Lower leg skin (tissue), 4 donors: ENCODE results near the gene MET. TPM values are rescaled to one million over a fixed set of nuclear protein-coding genes. Genes with fewer than 3 reads are reported as not detected.
"Not testable (repeated sequence)": the region's sequence is repeated elsewhere in the genome, so short reads cannot be mapped to it uniquely, and the experiment has no call there.

ENCODE experiments used
- DNase-seq, 2 donors: peaks; one replicate each; pipeline ENCODE4 v3.0.0-alpha.2; 2019; ENCODE audit warnings: low spot score in 2 of 2
- H3K4me3 ChIP-seq: fragments of 200-600 bp; sonication (generic); 2 replicates; pipeline ENCODE4 v1.5.1; 2017; ENCODE audit warnings: mild to moderate bottlenecking, low read depth; ENCODE audit not compliant: poor library complexity, severe bottlenecking
- POLR2A ChIP-seq, 2 donors: fragments of 450-650 bp; IDR thresholded peaks; one replicate each; pipeline ENCODE4 v1.6.1; 2016 to 2017; ENCODE audit warnings: antibody characterized with exemption in 2 of 2, mild to moderate bottlenecking in 1 of 2, moderate library complexity in 1 of 2
- WGBS, 2 donors: methylation state at CpG; one replicate each; pipeline ENCODE4 v1.1.5; 2018; 5-methylcytosine and 5-hydroxymethylcytosine counted together
- intact Hi-C: fragments of 100-400 bp; cut with DNase I; formaldehyde crosslinking; loops from one replicate; pipeline ENCODE4 v1.15.0; 2023; ENCODE audit warnings: low total_unique reads
- total RNA-seq, 4 donors: library from RNA; depleted of rRNA; stranded (reverse); fragments of >200 nt; gene quantifications; one replicate each; pipeline ENCODE4 v1.1.0, GENCODE V29; 2016
- TF ChIP-seq, protein P1 (sequence below), 3 donors: fragments of 450-650 bp; IDR thresholded peaks; one replicate each; pipeline ENCODE4 v1.5.1; 2016; ENCODE audit warnings: antibody characterized with exemption in 3 of 3, mild to moderate bottlenecking in 3 of 3, moderate library complexity in 2 of 3

The MET gene
- total RNA-seq, 4 donors from 2014 or later: 15.8 to 28.2 (median 24.5) TPM

DNA sequence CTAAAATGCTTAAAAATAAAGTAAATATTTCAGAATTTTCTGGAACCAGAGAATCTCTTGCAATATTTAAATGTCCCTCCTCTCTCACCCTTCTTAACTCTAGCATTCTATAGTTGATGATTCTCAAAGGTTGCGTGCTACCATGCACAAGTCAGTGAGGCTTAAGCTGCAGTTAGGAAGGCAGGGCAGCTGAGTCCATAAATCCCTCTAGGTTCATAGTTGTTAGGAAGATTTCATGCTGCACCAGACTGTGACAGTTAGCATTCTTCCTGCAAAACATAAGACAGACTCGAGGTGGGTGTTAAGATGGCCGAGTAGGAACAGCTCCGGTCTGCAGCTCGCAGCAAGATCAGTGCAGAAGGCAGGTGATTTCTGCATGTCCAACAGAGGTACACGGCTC lies 70.6 kb downstream of the MET start:
- intact Hi-C loops: no loop called here
- WGBS, 2 donors: 90 to 92% methylated on average over 6 of the region's 6 CpGs
- no peak for TF ChIP-seq POLR2A (IDR thresholded peaks at IDR 0.05)
- TF ChIP-seq, protein P1, sequence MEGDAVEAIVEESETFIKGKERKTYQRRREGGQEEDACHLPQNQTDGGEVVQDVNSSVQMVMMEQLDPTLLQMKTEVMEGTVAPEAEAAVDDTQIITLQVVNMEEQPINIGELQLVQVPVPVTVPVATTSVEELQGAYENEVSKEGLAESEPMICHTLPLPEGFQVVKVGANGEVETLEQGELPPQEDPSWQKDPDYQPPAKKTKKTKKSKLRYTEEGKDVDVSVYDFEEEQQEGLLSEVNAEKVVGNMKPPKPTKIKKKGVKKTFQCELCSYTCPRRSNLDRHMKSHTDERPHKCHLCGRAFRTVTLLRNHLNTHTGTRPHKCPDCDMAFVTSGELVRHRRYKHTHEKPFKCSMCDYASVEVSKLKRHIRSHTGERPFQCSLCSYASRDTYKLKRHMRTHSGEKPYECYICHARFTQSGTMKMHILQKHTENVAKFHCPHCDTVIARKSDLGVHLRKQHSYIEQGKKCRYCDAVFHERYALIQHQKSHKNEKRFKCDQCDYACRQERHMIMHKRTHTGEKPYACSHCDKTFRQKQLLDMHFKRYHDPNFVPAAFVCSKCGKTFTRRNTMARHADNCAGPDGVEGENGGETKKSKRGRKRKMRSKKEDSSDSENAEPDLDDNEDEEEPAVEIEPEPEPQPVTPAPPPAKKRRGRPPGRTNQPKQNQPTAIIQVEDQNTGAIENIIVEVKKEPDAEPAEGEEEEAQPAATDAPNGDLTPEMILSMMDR (IDR thresholded peaks at IDR 0.05): no peak
- H3K4me3 ChIP-seq: no peak overlapping the region
- no peak for DNase-seq

DNA sequence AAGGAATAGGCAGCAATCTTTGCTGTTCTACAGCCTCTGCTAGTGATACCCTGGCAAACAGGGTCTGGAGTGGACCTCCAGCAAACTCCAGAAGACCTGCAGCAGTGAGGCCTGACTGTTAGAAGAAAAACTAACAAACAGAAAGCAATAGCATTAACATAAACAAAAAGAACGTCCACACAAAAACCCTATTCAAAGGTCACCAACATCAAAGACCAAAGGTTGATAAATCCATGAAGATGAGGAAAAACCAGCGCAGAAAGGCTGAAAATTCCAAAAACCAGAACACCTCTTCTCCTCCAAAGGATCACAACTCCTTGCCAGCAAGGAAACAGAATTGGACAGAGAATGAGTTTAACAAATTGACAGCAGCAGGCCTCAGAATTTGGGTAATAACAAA lies 71.8 kb downstream of the MET start:
- 82 to 94% methylated on average over 2 of the region's 2 CpGs for WGBS, 2 donors
- DNase-seq, intact Hi-C loops, H3K4me3 ChIP-seq: not testable (repeated sequence)

DNA sequence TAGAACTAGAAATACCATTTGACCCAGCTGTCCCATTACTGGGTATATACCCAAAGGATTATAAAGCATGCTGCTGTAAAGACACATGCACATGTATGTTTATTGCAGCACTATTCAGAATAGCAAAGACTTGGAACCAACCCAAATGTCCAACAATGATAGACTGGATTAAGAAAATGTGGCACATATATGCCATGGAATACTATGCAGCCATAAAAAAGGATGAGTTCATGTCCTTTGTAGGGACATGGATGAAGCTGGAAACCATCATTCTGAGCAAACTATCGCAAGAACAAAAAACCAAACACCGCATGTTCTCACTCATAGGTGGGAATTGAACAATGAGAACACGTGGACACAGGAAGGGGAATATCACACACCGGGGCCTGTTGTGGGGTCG lies 74.4 kb downstream of the MET start:
- 91% methylated on average over 5 of the region's 5 CpGs for WGBS, 2 donors
- DNase-seq, H3K4me3 ChIP-seq, intact Hi-C loops: not testable (repeated sequence)

DNA sequence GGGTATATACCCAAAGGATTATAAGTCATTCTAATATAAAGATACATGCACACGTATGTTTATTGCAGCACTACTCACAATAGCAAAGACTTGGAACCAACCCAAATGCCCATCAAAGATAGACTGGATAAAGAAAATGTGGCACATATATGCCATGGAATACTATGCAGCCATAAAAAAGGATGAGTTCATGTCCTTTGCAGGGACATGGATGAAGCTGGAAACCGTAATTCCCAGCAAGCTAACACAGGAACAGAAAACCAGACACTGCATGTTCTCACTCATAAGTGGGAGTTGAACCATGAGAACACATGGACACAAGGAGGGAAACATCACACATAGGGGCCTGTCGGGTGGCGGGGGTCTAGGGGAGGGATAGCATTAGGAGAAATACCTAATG lies 79.1 kb downstream of the MET start:
- intact Hi-C loops, DNase-seq, H3K4me3 ChIP-seq: not testable (repeated sequence)
- WGBS, 2 donors: 93 to 94% methylated on average over 4 of the region's 4 CpGs

DNA sequence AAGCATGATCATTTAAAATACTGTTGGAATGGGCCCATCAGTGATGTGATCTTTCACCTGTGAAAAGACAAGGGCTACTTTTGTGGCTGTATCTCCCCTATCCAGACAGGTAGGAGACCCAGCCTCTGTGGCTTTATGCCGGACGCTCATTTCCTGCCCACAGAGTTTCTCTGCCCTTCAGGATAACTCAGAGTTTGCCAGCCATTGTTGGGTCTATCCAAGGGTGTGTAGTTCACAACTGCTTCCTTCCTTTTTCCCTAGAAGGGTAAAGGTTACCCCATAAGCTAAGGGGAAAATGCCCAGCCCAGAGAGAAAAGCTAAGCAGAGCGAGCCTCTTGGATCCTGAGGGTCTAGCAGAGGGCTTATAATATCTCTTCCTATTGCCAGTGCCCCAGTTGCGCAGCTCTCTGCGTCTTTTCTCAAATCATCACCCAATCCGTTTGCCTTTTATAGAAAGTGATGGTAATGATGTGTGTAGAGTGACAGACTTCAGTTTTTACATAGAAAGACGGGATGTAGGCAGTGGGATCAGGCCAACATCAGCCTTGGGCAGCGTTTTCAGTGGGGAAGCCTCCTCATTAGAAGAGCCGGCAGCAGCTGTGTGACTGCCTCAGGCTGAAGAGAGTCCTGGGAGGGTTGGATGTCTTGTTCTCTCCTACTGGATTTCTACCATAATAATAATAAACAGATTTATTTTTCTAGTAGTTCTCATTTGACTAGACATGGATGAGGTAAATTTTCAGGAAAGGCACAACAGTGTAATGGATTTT lies 80.5 kb downstream of the MET start:
- WGBS, 2 donors: 76 to 80% methylated on average over 9 of the region's 9 CpGs
- DNase-seq: no peak
- H3K4me3 ChIP-seq: no peak overlapping the region
- no peak for TF ChIP-seq POLR2A (IDR thresholded peaks at IDR 0.05)
- TF ChIP-seq, protein P1 (IDR thresholded peaks at IDR 0.05): no peak
- intact Hi-C loops: no loop called here

DNA sequence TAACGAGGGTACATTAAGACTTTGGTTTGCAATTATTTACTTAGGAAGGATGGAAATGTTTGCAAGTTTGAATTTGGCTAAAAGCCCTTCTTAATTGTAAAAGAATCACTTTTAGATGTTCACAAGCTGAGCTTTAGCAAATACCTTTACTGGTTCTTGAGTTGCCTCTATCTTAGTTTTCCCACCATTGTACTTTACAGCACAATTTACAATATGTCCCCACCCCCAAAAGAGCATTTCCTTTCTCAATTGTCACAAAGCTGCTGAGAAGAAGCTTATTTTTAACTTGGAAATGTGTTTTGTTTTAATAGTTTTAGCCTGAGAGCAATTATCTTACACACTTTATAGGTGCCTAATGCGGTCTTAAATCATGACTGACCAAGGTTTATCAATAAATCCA lies 81.1 kb downstream of the MET start:
- intact Hi-C loops: no loop called here
- TF ChIP-seq, protein P1 (IDR thresholded peaks at IDR 0.05): no peak
- no peak for TF ChIP-seq POLR2A (IDR thresholded peaks at IDR 0.05)
- 78 to 79% methylated on average over 2 of the region's 2 CpGs for WGBS, 2 donors
- H3K4me3 ChIP-seq: no peak overlapping the region
- DNase-seq: no peak

DNA sequence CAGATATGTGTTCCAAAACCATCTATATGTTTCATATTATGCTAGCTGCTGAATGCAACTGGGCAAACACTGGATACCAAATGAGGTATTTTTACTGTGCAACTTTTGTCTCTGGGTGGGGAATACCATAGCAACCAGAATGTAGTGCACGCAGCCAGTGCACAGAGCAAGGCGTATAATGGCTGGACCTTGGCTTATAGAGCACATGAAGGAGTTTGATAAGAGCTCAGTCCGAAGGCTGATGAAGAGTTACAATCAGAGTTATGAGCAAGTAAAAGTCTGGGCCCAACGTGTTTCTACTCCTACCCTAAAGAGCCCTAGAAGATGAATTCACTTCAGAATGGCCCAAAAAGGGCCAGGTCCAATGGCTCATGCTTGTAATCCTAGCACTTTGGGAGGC lies 82.2 kb downstream of the MET start:
- H3K4me3 ChIP-seq: no peak overlapping the region
- intact Hi-C loops: no loop called here
- TF ChIP-seq, protein P1 (IDR thresholded peaks at IDR 0.05): no peak
- no peak for TF ChIP-seq POLR2A (IDR thresholded peaks at IDR 0.05)
- DNase-seq: no peak
- 93 to 99% methylated on average over 4 of the region's 4 CpGs for WGBS, 2 donors
